Measurements from ENCODE around the gene ERG. TPM values are rescaled to one million over a fixed set of nuclear protein-coding genes. Genes with fewer than 3 reads are reported as not detected.
A peak's percentile ranks its signal among the peaks of the same experiment; 100 is the strongest.

ERG gene
- total and polyA plus RNA-seq, 7 donors, result 2.7 to 14.5 (median 7.6) TPM

- intact Hi-C loops (cut with DNase I), result no loop called here
- Histone ChIP-seq H3K27ac (no peak overlapping the region), H3K9me3 (no peaks in the 10 kb centered on the region), H3K27me3 (ENCODE audit: insufficient read depth in 3 of 3, low read length in 2 of 3) (no peaks in the 10 kb centered on the region), H3K4me3 (no peak overlapping the region), H3K4me1 (no peaks in the 10 kb centered on the region), H3K36me3 (ENCODE audit: insufficient read depth in 1 of 2, low read depth in 1 of 2) (no peaks in the 10 kb centered on the region)
- no peak for TF ChIP-seq CTCF (IDR thresholded peaks at IDR 0.05)
- DNase-seq (no peak), ATAC-seq (no peak)
- WGBS, 3 donors, result 79 to 84% (median 83%) methylated on average over 5 of the region's 5 CpGs
Measured at GRCh38 chr21:38440746-38441145, 57.5 kb downstream of the ERG start.

- intact Hi-C loops (cut with DNase I), result no loop called here
- peaks cover 6% of the 10 kb centered on the region for H3K4me1 ChIP-seq
- no peak for TF ChIP-seq CTCF (IDR thresholded peaks at IDR 0.05)
- DNase-seq (no peak), ATAC-seq (no peak)
- H3K36me3 ChIP-seq (ENCODE audit: insufficient read depth in 1 of 2, low read depth in 1 of 2), result no peaks in the 10 kb centered on the region
- H3K4me3 ChIP-seq, result no peak overlapping the region
- WGBS, 3 donors, result 58 to 65% (median 64%) methylated on average over 5 of the region's 5 CpGs
- no peaks in the 10 kb centered on the region for H3K9me3 ChIP-seq
- no peaks in the 10 kb centered on the region for H3K27me3 ChIP-seq (ENCODE audit: insufficient read depth in 3 of 3, low read length in 2 of 3)
- H3K27ac ChIP-seq, result no peak overlapping the region
Measured at GRCh38 chr21:38439957-38440356, 58.3 kb downstream of the ERG start.

GRCh38 chr21:38439426-38439825 is 58.9 kb downstream of the ERG start:
- 26 to 34% (median 30%) methylated on average over 6 of the region's 6 CpGs for WGBS, 3 donors
- Histone ChIP-seq H3K9me3 (no peaks in the 10 kb centered on the region), H3K4me3 (no peak overlapping the region), H3K4me1 (peaks cover 6% of the 10 kb centered on the region), H3K36me3 (ENCODE audit: insufficient read depth in 1 of 2, low read depth in 1 of 2) (no peaks in the 10 kb centered on the region), H3K27ac (no peak overlapping the region), H3K27me3 (ENCODE audit: insufficient read depth in 3 of 3, low read length in 2 of 3) (no peaks in the 10 kb centered on the region)
- DNase-seq (no peak), ATAC-seq (no peak)
- intact Hi-C loops (cut with DNase I), result no loop called here
- no peak for TF ChIP-seq CTCF (IDR thresholded peaks at IDR 0.05)

- Histone ChIP-seq H3K27ac (no peak overlapping the region), H3K4me3 (no peak overlapping the region), H3K36me3 (ENCODE audit: insufficient read depth in 1 of 2, low read depth in 1 of 2) (no peaks in the 10 kb centered on the region), H3K4me1 (peaks cover 6% of the 10 kb centered on the region), H3K9me3 (no peaks in the 10 kb centered on the region), H3K27me3 (ENCODE audit: insufficient read depth in 3 of 3, low read length in 2 of 3) (no peaks in the 10 kb centered on the region)
- intact Hi-C loops (cut with DNase I), result no loop called here
- DNase-seq (peak; percentile 28 to 60), ATAC-seq (no peak)
- WGBS, 3 donors, result 53 to 63% (median 63%) methylated on average over 11 of the region's 11 CpGs
- no peak for TF ChIP-seq CTCF (IDR thresholded peaks at IDR 0.05)
Measured at GRCh38 chr21:38438462-38438893, 59.8 kb downstream of the ERG start.

- 69 to 89% (median 71%) methylated on average over 4 of the region's 4 CpGs for WGBS, 3 donors
- H3K27ac ChIP-seq, result no peak overlapping the region
- H3K9me3 ChIP-seq, result no peaks in the 10 kb centered on the region
- DNase-seq (no peak), ATAC-seq (no peak)
- intact Hi-C loops (cut with DNase I), result no loop called here
- no peak overlapping the region for H3K4me3 ChIP-seq
- no peaks in the 10 kb centered on the region for H3K27me3 ChIP-seq (ENCODE audit: insufficient read depth in 3 of 3, low read length in 2 of 3)
- no peak for TF ChIP-seq CTCF (IDR thresholded peaks at IDR 0.05)
- peaks cover 6% of the 10 kb centered on the region for H3K4me1 ChIP-seq
- no peaks in the 10 kb centered on the region for H3K36me3 ChIP-seq (ENCODE audit: insufficient read depth in 1 of 2, low read depth in 1 of 2)
Measured at GRCh38 chr21:38436341-38436740, 61.9 kb downstream of the ERG start.
